Neural cell (in vitro differentiated cells): ENCODE results near the gene CARD19.

Source experiments
- CTCF ChIP-seq: fragments of 450-650 bp; IDR thresholded peaks from 2 replicates; pipeline ENCODE4 v1.5.1; 2014; ENCODE audit warnings: antibody characterized with exemption, mild to moderate bottlenecking, moderate library complexity; ENCODE audit not compliant: poor library complexity, severe bottlenecking
- EP300 ChIP-seq: fragments of 450-650 bp; conservative IDR thresholded peaks from 2 replicates; pipeline ENCODE4 v1.6.1; 2014; ENCODE audit warnings: antibody characterized with exemption, mild to moderate bottlenecking, moderate library complexity; ENCODE audit not compliant: poor library complexity, severe bottlenecking
- EZH2 ChIP-seq: fragments of 200-600, 300-800 bp; shearing (Covaris generic), sonication (generic); IDR thresholded peaks from 2 replicates; pipeline ENCODE4 v1.6.1; 2014; ENCODE audit warnings: antibody characterized with exemption, low read length, borderline replicate concordance, mild to moderate bottlenecking; ENCODE audit not compliant: insufficient read depth, poor library complexity, severe bottlenecking
- POLR2AphosphoS5 ChIP-seq: IDR thresholded peaks from 2 replicates; pipeline ENCODE4 v1.6.1; 2012
- SMC3 ChIP-seq: fragments of 450-650 bp; conservative IDR thresholded peaks from 2 replicates; pipeline ENCODE4 v1.6.1; 2014; ENCODE audit warnings: antibody characterized with exemption, mild to moderate bottlenecking, moderate library complexity; ENCODE audit not compliant: poor library complexity
- TAF1 ChIP-seq: IDR thresholded peaks from 2 replicates; pipeline ENCODE4 v1.6.1; 2012; ENCODE audit warnings: low read depth
- TF ChIP-seq, protein P1 (sequence below): IDR thresholded peaks from 2 replicates; pipeline ENCODE4 v1.6.1; 2012; ENCODE audit warnings: borderline replicate concordance

- no peak for TF ChIP-seq CTCF
- no peak for TF ChIP-seq TAF1
- TF ChIP-seq, protein P1, sequence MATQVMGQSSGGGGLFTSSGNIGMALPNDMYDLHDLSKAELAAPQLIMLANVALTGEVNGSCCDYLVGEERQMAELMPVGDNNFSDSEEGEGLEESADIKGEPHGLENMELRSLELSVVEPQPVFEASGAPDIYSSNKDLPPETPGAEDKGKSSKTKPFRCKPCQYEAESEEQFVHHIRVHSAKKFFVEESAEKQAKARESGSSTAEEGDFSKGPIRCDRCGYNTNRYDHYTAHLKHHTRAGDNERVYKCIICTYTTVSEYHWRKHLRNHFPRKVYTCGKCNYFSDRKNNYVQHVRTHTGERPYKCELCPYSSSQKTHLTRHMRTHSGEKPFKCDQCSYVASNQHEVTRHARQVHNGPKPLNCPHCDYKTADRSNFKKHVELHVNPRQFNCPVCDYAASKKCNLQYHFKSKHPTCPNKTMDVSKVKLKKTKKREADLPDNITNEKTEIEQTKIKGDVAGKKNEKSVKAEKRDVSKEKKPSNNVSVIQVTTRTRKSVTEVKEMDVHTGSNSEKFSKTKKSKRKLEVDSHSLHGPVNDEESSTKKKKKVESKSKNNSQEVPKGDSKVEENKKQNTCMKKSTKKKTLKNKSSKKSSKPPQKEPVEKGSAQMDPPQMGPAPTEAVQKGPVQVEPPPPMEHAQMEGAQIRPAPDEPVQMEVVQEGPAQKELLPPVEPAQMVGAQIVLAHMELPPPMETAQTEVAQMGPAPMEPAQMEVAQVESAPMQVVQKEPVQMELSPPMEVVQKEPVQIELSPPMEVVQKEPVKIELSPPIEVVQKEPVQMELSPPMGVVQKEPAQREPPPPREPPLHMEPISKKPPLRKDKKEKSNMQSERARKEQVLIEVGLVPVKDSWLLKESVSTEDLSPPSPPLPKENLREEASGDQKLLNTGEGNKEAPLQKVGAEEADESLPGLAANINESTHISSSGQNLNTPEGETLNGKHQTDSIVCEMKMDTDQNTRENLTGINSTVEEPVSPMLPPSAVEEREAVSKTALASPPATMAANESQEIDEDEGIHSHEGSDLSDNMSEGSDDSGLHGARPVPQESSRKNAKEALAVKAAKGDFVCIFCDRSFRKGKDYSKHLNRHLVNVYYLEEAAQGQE: no peak
- TF ChIP-seq EP300: no peak
- TF ChIP-seq EZH2: no peak
- no peak for TF ChIP-seq POLR2AphosphoS5
- TF ChIP-seq SMC3: no peak
These were observed 18.2 kb upstream of the CARD19 start for GRCh38 chr9:93077811-93078210.
